K562 (cell line): ENCODE measurements around the gene SFT2D2. TPM values are rescaled to one million over a fixed set of nuclear protein-coding genes. Genes with fewer than 3 reads are reported as not detected.

ENCODE experiments used
- MBD2 ChIP-seq: sonication (generic); IDR thresholded peaks from 2 replicates; pipeline ENCODE4 v1.6.1; 2016; ENCODE audit warnings: low read depth, borderline replicate concordance
- ZNF324 ChIP-seq: fragments of 250-450 bp; sonication (Bioruptor Pico); IDR thresholded peaks from 2 replicates; pipeline ENCODE4 v1.4.0; 2020; ENCODE audit warnings: mild to moderate bottlenecking
- polyA plus RNA-seq, 8 experiments: library from polyadenylated mRNA; depleted of rRNA in 4 of 8; stranded (reverse) in 5 of 8; unstranded in 3 of 8; fragments of >200 nt; fragmentation: Nextera tagmentation in 2 of 8; fragmentation: Illumina TruSeq in 1 of 8; extraction: Ambion mirVana in 2 of 8; extraction: Trizol in 1 of 8; gene quantifications; 2 replicates each; pipeline versions ENCODE4 v1.2.1 to v1.2.3, GENCODE V29; 2011 to 2014; ENCODE audit warnings: inconsistent platforms in 1 of 8, missing spikeins in 1 of 8
- total RNA-seq, 7 experiments: library from RNA; depleted of rRNA in 6 of 7; stranded (reverse); fragments of >200 nt in 6 of 7; fragmentation: Illumina TruSeq in 2 of 7; extraction: Trizol in 2 of 7; gene quantifications; 2 replicates each; pipeline versions ENCODE4 v1.2.1 to v1.2.3, GENCODE V29; 2011 to 2021; ENCODE audit warnings: low replicate concordance in 1 of 7
- TF ChIP-seq, protein P1 (sequence below): fragments of 450-650 bp; IDR thresholded peaks from 2 replicates; pipeline ENCODE4 v1.6.1; 2018; ENCODE audit not compliant: partially characterized antibody
- TF ChIP-seq, protein P2 (sequence below): fragments of 250-450 bp; sonication (Bioruptor Pico); IDR thresholded peaks from 2 replicates; pipeline ENCODE4 v1.5.0; 2021; ENCODE audit warnings: mild to moderate bottlenecking, moderate library complexity
- TF ChIP-seq, protein P3 (sequence below): sonication (generic); formaldehyde crosslinking; IDR thresholded peaks from 2 replicates; pipeline ENCODE4 v1.8.0; 2022; ENCODE audit warnings: mild to moderate bottlenecking, missing genetic modification reagents
- TF ChIP-seq, protein P4 (sequence below): fragments of 250-450 bp; sonication (Bioruptor Pico); IDR thresholded peaks from 2 replicates; pipeline ENCODE4 v1.5.0; 2021; ENCODE audit warnings: mild to moderate bottlenecking, borderline replicate concordance
- TF ChIP-seq, protein P5 (sequence below): fragments of 250-450 bp; sonication (Bioruptor Pico); IDR thresholded peaks from 2 replicates; pipeline ENCODE4 v1.8.0; 2021; ENCODE audit warnings: moderate library complexity, mild to moderate bottlenecking, inconsistent platforms

SFT2D2 gene
- total and polyA plus RNA-seq, 9 of the 15 experiments (the other 6 are each of a cell fraction or from before 2014, with no cell fraction given), result 3.4 to 50.1 (median 21.6) TPM

DNA sequence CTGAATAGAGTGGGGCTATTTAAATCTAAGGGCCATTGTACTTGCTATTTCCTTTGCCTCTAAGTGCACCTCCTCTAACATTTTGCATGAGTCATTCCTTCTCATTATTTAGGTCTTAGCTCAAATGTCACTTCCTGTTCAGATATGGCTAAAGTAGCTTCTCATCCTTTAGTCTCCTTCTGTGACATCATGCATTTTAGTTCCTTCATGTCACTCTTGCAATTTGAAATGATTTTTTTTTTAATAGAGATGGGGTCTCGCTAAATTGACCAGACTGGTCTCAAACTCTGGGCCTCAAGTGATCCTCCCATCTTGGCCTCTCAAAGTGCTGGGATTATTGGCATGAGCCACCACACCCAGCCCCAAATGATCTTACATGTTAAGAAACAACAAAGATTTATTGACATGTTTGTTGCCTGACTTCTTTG, 61.4 kb downstream of the SFT2D2 start (continued):
- TF ChIP-seq, protein P1, sequence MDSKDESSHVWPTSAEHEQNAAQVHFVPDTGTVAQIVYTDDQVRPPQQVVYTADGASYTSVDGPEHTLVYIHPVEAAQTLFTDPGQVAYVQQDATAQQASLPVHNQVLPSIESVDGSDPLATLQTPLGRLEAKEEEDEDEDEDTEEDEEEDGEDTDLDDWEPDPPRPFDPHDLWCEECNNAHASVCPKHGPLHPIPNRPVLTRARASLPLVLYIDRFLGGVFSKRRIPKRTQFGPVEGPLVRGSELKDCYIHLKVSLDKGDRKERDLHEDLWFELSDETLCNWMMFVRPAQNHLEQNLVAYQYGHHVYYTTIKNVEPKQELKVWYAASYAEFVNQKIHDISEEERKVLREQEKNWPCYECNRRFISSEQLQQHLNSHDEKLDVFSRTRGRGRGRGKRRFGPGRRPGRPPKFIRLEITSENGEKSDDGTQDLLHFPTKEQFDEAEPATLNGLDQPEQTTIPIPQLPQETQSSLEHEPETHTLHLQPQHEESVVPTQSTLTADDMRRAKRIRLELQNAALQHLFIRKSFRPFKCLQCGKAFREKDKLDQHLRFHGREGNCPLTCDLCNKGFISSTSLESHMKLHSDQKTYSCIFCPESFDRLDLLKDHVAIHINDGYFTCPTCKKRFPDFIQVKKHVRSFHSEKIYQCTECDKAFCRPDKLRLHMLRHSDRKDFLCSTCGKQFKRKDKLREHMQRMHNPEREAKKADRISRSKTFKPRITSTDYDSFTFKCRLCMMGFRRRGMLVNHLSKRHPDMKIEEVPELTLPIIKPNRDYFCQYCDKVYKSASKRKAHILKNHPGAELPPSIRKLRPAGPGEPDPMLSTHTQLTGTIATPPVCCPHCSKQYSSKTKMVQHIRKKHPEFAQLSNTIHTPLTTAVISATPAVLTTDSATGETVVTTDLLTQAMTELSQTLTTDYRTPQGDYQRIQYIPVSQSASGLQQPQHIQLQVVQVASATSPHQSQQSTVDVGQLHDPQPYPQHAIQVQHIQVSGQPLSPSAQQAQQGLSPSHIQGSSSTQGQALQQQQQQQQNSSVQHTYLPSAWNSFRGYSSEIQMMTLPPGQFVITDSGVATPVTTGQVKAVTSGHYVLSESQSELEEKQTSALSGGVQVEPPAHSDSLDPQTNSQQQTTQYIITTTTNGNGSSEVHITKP, result peak; percentile 44
- TF ChIP-seq, protein P2, sequence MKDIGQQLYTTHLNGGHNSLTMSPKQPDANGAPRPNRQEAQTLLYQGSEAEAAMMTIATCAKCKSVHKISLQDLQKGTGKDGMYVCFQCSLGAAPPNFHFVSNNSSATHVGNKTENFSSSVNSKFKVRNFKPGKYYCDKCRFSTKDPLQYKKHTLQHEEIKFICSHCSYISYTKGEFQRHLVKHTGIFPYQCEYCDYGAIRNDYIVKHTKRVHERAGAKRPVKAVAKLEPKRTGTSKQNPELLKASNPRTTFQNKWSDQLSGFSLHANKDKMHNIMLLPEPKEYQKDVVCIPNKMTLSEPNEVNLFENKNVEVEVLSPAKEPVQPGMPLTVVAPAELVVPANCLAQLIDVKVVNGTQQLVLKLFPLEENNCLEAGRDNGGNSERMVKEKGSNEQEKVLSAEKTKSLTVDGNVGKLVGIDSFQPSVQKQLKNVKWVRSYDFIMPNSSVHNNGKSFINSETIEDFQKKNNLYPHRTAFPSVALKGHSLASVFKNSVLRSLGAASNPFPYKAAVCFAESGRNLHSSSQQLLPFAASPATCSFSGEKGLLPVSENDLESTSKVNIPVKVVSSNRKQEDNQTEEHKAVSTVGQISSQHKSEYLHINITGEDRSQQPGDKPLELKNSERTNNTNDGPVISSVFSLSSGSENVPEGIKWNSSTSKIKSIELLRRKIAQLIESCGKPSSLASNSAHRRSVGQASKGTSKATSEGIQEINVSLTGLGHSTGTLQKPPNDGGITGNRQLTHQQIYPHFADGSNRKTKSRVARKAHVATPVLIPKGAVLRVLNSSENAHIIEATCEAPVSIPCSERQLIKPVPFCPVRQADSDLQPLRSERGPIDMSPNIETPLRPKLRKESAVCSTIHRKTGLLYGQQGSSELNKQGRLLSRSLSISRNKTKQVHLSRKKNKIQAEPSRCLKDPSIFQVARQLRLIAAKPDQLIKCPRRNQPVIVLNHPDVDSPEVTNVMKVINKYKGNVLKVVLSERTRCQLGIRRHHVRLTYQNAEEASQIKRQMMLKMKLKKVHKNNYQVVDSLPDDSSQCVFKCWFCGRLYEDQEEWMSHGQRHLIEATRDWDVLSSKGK, result no peak
- TF ChIP-seq, protein P3, sequence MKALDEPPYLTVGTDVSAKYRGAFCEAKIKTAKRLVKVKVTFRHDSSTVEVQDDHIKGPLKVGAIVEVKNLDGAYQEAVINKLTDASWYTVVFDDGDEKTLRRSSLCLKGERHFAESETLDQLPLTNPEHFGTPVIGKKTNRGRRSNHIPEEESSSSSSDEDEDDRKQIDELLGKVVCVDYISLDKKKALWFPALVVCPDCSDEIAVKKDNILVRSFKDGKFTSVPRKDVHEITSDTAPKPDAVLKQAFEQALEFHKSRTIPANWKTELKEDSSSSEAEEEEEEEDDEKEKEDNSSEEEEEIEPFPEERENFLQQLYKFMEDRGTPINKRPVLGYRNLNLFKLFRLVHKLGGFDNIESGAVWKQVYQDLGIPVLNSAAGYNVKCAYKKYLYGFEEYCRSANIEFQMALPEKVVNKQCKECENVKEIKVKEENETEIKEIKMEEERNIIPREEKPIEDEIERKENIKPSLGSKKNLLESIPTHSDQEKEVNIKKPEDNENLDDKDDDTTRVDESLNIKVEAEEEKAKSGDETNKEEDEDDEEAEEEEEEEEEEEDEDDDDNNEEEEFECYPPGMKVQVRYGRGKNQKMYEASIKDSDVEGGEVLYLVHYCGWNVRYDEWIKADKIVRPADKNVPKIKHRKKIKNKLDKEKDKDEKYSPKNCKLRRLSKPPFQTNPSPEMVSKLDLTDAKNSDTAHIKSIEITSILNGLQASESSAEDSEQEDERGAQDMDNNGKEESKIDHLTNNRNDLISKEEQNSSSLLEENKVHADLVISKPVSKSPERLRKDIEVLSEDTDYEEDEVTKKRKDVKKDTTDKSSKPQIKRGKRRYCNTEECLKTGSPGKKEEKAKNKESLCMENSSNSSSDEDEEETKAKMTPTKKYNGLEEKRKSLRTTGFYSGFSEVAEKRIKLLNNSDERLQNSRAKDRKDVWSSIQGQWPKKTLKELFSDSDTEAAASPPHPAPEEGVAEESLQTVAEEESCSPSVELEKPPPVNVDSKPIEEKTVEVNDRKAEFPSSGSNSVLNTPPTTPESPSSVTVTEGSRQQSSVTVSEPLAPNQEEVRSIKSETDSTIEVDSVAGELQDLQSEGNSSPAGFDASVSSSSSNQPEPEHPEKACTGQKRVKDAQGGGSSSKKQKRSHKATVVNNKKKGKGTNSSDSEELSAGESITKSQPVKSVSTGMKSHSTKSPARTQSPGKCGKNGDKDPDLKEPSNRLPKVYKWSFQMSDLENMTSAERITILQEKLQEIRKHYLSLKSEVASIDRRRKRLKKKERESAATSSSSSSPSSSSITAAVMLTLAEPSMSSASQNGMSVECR (CRISPR knock-in tag), result no peak
- TF ChIP-seq MBD2 (no peak), ZNF324 (CRISPR knock-in tag) (no peak)
- TF ChIP-seq, protein P4, sequence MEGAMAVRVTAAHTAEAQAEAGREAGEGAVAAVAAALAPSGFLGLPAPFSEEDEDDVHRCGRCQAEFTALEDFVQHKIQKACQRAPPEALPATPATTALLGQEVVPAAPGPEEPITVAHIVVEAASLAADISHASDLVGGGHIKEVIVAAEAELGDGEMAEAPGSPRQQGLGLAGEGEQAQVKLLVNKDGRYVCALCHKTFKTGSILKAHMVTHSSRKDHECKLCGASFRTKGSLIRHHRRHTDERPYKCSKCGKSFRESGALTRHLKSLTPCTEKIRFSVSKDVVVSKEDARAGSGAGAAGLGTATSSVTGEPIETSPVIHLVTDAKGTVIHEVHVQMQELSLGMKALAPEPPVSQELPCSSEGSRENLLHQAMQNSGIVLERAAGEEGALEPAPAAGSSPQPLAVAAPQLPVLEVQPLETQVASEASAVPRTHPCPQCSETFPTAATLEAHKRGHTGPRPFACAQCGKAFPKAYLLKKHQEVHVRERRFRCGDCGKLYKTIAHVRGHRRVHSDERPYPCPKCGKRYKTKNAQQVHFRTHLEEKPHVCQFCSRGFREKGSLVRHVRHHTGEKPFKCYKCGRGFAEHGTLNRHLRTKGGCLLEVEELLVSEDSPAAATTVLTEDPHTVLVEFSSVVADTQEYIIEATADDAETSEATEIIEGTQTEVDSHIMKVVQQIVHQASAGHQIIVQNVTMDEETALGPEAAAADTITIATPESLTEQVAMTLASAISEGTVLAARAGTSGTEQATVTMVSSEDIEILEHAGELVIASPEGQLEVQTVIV (CRISPR knock-in tag), result no peak
- TF ChIP-seq, protein P5, sequence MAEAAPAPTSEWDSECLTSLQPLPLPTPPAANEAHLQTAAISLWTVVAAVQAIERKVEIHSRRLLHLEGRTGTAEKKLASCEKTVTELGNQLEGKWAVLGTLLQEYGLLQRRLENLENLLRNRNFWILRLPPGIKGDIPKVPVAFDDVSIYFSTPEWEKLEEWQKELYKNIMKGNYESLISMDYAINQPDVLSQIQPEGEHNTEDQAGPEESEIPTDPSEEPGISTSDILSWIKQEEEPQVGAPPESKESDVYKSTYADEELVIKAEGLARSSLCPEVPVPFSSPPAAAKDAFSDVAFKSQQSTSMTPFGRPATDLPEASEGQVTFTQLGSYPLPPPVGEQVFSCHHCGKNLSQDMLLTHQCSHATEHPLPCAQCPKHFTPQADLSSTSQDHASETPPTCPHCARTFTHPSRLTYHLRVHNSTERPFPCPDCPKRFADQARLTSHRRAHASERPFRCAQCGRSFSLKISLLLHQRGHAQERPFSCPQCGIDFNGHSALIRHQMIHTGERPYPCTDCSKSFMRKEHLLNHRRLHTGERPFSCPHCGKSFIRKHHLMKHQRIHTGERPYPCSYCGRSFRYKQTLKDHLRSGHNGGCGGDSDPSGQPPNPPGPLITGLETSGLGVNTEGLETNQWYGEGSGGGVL (CRISPR knock-in tag), result no peak
